Activated naive CD8-positive, alpha-beta T cell treated with anti-CD3 and anti-CD28 coated beads, Interleukin-2, amount 50 U/mL, for 24 hours (primary cell): ENCODE measurements around the gene LRRC74B.

Source experiments
- ATAC-seq: fragments of 150-1000 bp; cut with Tn5 transposase; one replicate; pipeline ENCODE4 v1.10.0; 2021
- DNase-seq: peaks from one replicate; pipeline ENCODE4 v3.0.0; 2021
- H3K27ac Mint-ChIP-seq: one replicate; pipeline ENCODE4 v1.8.0; 2021; ENCODE audit warnings: mild to moderate bottlenecking, mixed read lengths
- H3K27me3 Mint-ChIP-seq: one replicate; pipeline ENCODE4 v1.8.0; 2021; ENCODE audit warnings: mixed read lengths
- H3K36me3 Mint-ChIP-seq: one replicate; pipeline ENCODE4 v1.8.0; 2021; ENCODE audit warnings: low read depth, mixed read lengths
- H3K4me1 Mint-ChIP-seq: one replicate; pipeline ENCODE4 v1.8.0; 2021; ENCODE audit warnings: mixed read lengths
- H3K4me3 Mint-ChIP-seq: one replicate; pipeline ENCODE4 v1.8.0; 2021; ENCODE audit warnings: mild to moderate bottlenecking, moderate library complexity, mixed read lengths
- H3K9me3 Mint-ChIP-seq: one replicate; pipeline ENCODE4 v1.8.0; 2021; ENCODE audit warnings: mixed read lengths

The LRRC74B gene

DNA sequence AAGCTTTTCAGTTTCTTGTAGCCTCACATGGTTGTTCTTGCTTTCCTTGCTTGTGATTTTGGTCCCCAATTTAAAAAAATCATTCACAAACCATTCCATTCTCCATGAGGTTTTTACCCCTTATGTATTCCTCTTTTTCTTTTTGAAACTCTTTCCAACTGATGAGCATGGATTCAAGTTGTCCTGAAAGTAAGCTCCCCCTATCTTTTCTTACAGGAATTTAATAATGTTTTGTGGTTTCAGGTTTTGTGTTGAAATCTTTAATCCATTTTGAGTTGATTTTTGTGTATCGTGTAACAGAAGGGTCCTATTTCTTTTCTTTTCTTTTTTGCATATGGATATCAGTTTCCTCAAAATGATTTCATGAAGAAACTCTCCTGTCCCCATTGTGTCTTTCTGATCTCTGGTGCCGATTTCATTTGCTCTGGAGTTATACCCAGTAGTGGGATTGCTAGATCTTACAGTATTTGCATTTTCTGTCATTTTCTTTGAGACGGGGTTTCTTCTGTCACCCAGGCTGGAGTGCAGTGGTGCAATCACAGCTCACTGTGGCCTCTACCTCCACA lies 58.5 kb downstream of the LRRC74B start:
- ATAC-seq (no peak), DNase-seq (no peak)
- H3K4me3 Mint-ChIP-seq: no peak overlapping the region
- H3K9me3 Mint-ChIP-seq: no peaks in the 10 kb centered on the region
- no peak overlapping the region for H3K27ac Mint-ChIP-seq
- no peaks in the 10 kb centered on the region for H3K36me3 Mint-ChIP-seq
- H3K27me3 Mint-ChIP-seq: peaks cover 14% of the 10 kb centered on the region
- H3K4me1 Mint-ChIP-seq: peaks cover 13% of the 10 kb centered on the region

DNA sequence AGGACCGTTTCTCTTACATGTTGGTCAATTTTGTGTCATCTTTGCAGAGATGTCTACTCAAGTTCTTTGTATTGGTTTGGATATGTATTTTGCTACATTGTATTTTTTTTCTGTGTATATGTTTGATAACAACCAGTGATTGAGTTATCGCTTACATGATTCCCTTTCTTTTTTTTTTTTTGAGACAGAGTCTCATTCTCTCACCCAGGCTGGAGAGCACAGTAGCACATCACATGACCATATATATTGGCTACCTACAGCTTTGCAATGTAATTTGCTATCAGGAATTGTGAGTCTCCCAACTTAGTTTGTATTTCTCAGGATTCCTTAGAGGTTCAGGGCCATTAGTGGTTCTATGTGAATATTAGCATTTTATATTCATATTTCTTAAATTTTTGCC lies 59.5 kb downstream of the LRRC74B start:
- Mint-ChIP-seq H3K27me3 (peaks cover 15% of the 10 kb centered on the region), H3K27ac (no peak overlapping the region), H3K4me3 (no peak overlapping the region), H3K4me1 (peaks cover 13% of the 10 kb centered on the region), H3K9me3 (no peaks in the 10 kb centered on the region), H3K36me3 (no peaks in the 10 kb centered on the region)
- ATAC-seq: no peak
- DNase-seq: no peak

DNA sequence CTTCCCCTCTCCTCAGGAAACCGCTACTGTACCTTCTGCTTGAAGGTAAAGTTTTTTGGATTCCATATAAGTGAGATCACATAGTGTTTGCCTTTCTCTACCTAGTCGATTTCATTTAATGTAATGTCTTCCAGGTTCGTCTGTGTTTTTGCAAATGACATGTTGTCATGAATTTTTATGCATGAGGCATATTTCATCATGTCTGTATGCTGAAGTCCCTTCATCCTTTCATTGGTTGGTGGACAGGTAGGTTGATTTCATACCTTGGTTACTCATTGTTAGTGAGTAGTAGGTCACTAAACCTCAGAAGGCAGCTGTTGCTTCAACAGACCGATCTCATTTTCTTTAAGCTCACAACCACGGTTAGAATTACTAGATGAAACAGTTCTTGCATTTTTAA lies 60.3 kb downstream of the LRRC74B start:
- H3K4me1 Mint-ChIP-seq: peaks cover 13% of the 10 kb centered on the region
- DNase-seq (no peak), ATAC-seq (no peak)
- H3K27ac Mint-ChIP-seq: no peak overlapping the region
- no peaks in the 10 kb centered on the region for H3K9me3 Mint-ChIP-seq
- H3K4me3 Mint-ChIP-seq: no peak overlapping the region
- H3K27me3 Mint-ChIP-seq: peaks cover 17% of the 10 kb centered on the region
- H3K36me3 Mint-ChIP-seq: no peaks in the 10 kb centered on the region

DNA sequence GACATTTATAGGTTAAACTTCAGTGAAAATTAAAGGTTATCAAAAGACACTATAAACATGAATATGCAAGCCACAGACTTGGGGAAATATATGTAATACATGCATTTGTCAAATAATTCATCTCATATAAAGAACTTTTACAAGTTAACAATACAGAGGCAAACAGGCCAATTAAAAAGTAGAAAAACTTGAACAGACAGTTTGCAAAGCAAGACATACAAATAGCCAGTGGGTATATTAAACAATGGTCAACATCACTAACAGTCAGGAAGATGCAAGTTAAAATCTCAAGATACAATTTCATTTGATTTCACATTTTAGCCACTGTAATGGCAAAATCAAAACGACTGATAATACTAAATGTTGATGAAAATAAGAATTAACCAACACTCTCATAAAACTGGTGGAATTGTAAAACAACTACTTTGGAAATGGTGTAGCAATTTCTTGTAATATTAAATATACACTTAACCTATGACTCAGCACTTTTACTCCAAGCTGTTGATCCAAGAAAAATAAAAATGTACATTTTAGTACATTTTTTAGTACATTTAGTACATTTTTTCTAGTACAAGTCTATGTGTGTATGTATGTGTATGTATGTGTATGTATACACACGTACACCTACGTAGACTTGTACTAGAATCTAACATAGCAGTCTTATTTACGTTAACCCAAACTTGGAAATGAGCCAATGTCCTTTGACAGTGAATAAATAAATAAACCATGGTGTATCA lies 62.8 kb downstream of the LRRC74B start:
- no peaks in the 10 kb centered on the region for H3K36me3 Mint-ChIP-seq
- no peak overlapping the region for H3K4me3 Mint-ChIP-seq
- peaks cover 13% of the 10 kb centered on the region for H3K27me3 Mint-ChIP-seq
- H3K9me3 Mint-ChIP-seq: no peaks in the 10 kb centered on the region
- ATAC-seq (no peak), DNase-seq (no peak)
- H3K4me1 Mint-ChIP-seq: no peaks in the 10 kb centered on the region
- no peak overlapping the region for H3K27ac Mint-ChIP-seq
